GM23338 (cell line): ENCODE data around the gene RCOR3. TPM values are rescaled to one million over a fixed set of nuclear protein-coding genes. Genes with fewer than 3 reads are reported as not detected.
"Not testable (repeated sequence)": the region's sequence is repeated elsewhere in the genome, so short reads cannot be mapped to it uniquely, and the experiment has no call there.

ENCODE experiments used
- ATAC-seq: fragments of 200-7000 bp; cut with Tn5 transposase; 3 replicates; pipeline ENCODE4 v1.9.1; 2020
- DNase-seq: peaks from one replicate; pipeline ENCODE4 v3.0.0-alpha.2; 2015; ENCODE audit warnings: low spot score
- H2AFZ ChIP-seq: fragments of 200-600 bp; sonication (generic); 2 replicates; pipeline ENCODE4 v1.8.0; 2016; ENCODE audit warnings: antibody characterized with exemption, mild to moderate bottlenecking, moderate library complexity
- H3F3A ChIP-seq: fragments of 200-600 bp; sonication (generic); replicated peaks from 2 replicates; pipeline ENCODE4 v1.8.0; 2017; ENCODE audit warnings: antibody characterized with exemption, mixed run types, low read depth
- H3K27ac ChIP-seq: fragments of 200-600 bp; sonication (generic); 2 replicates; pipeline ENCODE4 v1.6.1; 2016; ENCODE audit warnings: low read depth
- H3K27me3 ChIP-seq: fragments of 200-600 bp; sonication (generic); 2 replicates; pipeline ENCODE4 v1.8.0; 2016; ENCODE audit warnings: mild to moderate bottlenecking, mixed run types, moderate library complexity; ENCODE audit not compliant: insufficient read depth
- H3K36me3 ChIP-seq: fragments of 200-600 bp; sonication (generic); 2 replicates; pipeline ENCODE4 v1.8.0; 2016; ENCODE audit warnings: mild to moderate bottlenecking; ENCODE audit not compliant: insufficient read depth
- H3K4me1 ChIP-seq: fragments of 200-600 bp; sonication (generic); 2 replicates; pipeline ENCODE4 v1.8.0; 2016; ENCODE audit warnings: mild to moderate bottlenecking, moderate library complexity; ENCODE audit not compliant: insufficient read depth
- H3K4me2 ChIP-seq: fragments of 200-600 bp; sonication (generic); 2 replicates; pipeline ENCODE4 v1.7.1; 2017; ENCODE audit warnings: mixed run types
- H3K4me3 ChIP-seq: fragments of 200-600 bp; sonication (generic); 2 replicates; pipeline ENCODE4 v1.6.1; 2016; ENCODE audit warnings: mixed run types
- H3K79me2 ChIP-seq: fragments of 200-600 bp; sonication (generic); replicated peaks from 2 replicates; pipeline ENCODE4 v1.8.0; 2017; ENCODE audit warnings: mild to moderate bottlenecking; ENCODE audit not compliant: insufficient read depth
- H3K9me2 ChIP-seq: fragments of 200-600 bp; sonication (generic); 2 replicates; pipeline ENCODE4 v1.8.0; 2017; ENCODE audit not compliant: insufficient read depth
- H4K20me1 ChIP-seq: fragments of 200-600 bp; sonication (generic); replicated peaks from 2 replicates; pipeline ENCODE4 v1.8.0; 2017; ENCODE audit warnings: mild to moderate bottlenecking; ENCODE audit not compliant: insufficient read depth
- H3K27ac Mint-ChIP-seq: 2 replicates; pipeline ENCODE4 v1.8.0; 2020; ENCODE audit warnings: inconsistent platforms, mild to moderate bottlenecking, moderate library complexity, mixed read lengths
- H3K27me3 Mint-ChIP-seq: 3 replicates; pipeline ENCODE4 v1.8.0; 2022; ENCODE audit warnings: low read depth, mild to moderate bottlenecking, moderate library complexity, mixed read lengths, inconsistent platforms; ENCODE audit not compliant: insufficient read depth, poor library complexity
- H3K36me3 Mint-ChIP-seq: 3 replicates; pipeline ENCODE4 v1.8.0; 2021; ENCODE audit warnings: low read depth, mild to moderate bottlenecking, inconsistent platforms, moderate library complexity, mixed read lengths
- H3K4me1 Mint-ChIP-seq: 3 replicates; pipeline ENCODE4 v1.8.0; 2020; ENCODE audit warnings: mild to moderate bottlenecking, inconsistent platforms, mixed read lengths
- H3K4me3 Mint-ChIP-seq: 3 replicates; pipeline ENCODE4 v1.8.0; 2021; ENCODE audit warnings: moderate library complexity, mild to moderate bottlenecking, inconsistent platforms, mixed read lengths
- H3K9me3 Mint-ChIP-seq: 3 replicates; pipeline ENCODE4 v1.8.0; 2020; ENCODE audit warnings: moderate library complexity, mild to moderate bottlenecking, inconsistent platforms, mixed read lengths
- EZH2 ChIP-seq: fragments of 200-600 bp; sonication (generic); IDR thresholded peaks from one replicate; pipeline ENCODE4 v1.8.0; 2017; ENCODE audit warnings: antibody characterized with exemption, mild to moderate bottlenecking, low read depth; ENCODE audit not compliant: unreplicated experiment
- EZH2phosphoT487 ChIP-seq: fragments of 200-600 bp; sonication (generic); IDR thresholded peaks from one replicate; pipeline ENCODE4 v1.8.1; 2018; ENCODE audit warnings: antibody characterized with exemption; ENCODE audit not compliant: unreplicated experiment
- JUNB ChIP-seq: IDR thresholded peaks from one replicate; pipeline ENCODE4 v1.6.1; 2016; ENCODE audit warnings: antibody characterized with exemption; ENCODE audit not compliant: unreplicated experiment
- NANOG ChIP-seq: IDR thresholded peaks from 2 replicates; pipeline ENCODE4 v1.6.1; 2016; ENCODE audit warnings: antibody characterized with exemption, borderline replicate concordance
- STAT1 ChIP-seq: IDR thresholded peaks from one replicate; pipeline ENCODE4 v1.6.1; 2016; ENCODE audit warnings: antibody characterized with exemption; ENCODE audit not compliant: unreplicated experiment
- ZNF114 ChIP-seq: fragments of 250-450 bp; sonication (Bioruptor Pico); IDR thresholded peaks from 2 replicates; pipeline ENCODE4 v1.5.0; 2020; ENCODE audit warnings: mild to moderate bottlenecking, moderate library complexity
- ZNF331 ChIP-seq: fragments of 250-450 bp; sonication (Bioruptor Pico); IDR thresholded peaks from 2 replicates; pipeline ENCODE4 v1.5.0; 2020; ENCODE audit warnings: low read depth, mild to moderate bottlenecking, moderate library complexity
- polyA plus RNA-seq: library from polyadenylated mRNA; unstranded; fragments of >200 nt; fragmentation: Nextera tagmentation; extraction: Ambion mirVana; gene quantifications from 2 replicates; pipeline ENCODE4 v1.2.1, GENCODE V29; 2016
- total RNA-seq: library from RNA; depleted of rRNA; stranded (reverse); fragments of >200 nt; shearing (Covaris generic); gene quantifications from 2 replicates; pipeline ENCODE4 v1.2.3, GENCODE V29; 2014
- TF ChIP-seq, protein P1 (sequence below): IDR thresholded peaks from one replicate; pipeline ENCODE4 v1.6.1; 2018; ENCODE audit warnings: antibody characterized with exemption; ENCODE audit not compliant: unreplicated experiment
- TF ChIP-seq, protein P2 (sequence below), 2 experiments: fragments of 200-600 bp in 1 of 2; sonication (generic) in 1 of 2; conservative IDR thresholded peaks; 2 replicates each; pipeline versions ENCODE4 v1.5.1 to v1.6.1; 2016 to 2017; ENCODE audit warnings: antibody characterized with exemption in 2 of 2, low read depth in 2 of 2, mild to moderate bottlenecking in 2 of 2, moderate library complexity in 1 of 2
- TF ChIP-seq, protein P3 (sequence below): IDR thresholded peaks from 2 replicates; pipeline ENCODE4 v1.6.1; 2016; ENCODE audit warnings: antibody characterized with exemption

RCOR3 gene
- total and polyA plus RNA-seq, 2 experiments from 2014 or later, result 19.4 to 26.2 TPM

DNA sequence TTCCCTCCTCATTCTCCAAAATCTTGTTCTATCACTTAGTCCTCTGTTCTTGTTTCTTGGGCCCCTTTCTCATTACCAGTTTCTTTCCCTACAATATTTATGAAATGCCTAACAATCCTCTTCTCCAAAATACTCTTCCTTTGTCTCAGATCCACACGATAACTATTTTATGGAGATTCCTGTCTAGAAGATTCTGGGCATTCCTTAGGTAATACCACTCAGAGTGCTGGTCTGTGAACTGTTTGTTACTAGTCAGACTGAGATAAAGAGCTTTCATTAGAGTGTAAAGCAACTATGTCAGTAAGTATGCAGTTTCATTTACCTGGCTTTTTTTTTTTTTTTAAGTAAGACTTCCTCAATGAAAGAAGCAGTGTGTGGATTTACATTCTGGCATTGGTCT, 18.1 kb upstream of the RCOR3 start:
- H3K27ac Mint-ChIP-seq, result no peak overlapping the region
- Histone ChIP-seq H2AFZ (no peak overlapping the region), H3K36me3 (no peaks in the 10 kb centered on the region), H3K79me2 (no peaks in the 10 kb centered on the region), H3K27me3 (no peaks in the 10 kb centered on the region), H3K4me3 (no peak overlapping the region), H3F3A (no peaks in the 10 kb centered on the region), H3K4me2 (no peak overlapping the region), H3K4me1 (no peaks in the 10 kb centered on the region), H3K27ac (no peak overlapping the region), H4K20me1 (no peaks in the 10 kb centered on the region), H3K9me2 (peaks cover 6% of the 10 kb centered on the region; the same call in 1 of the 2 replicates)
- no peak overlapping the region for H3K4me3 Mint-ChIP-seq
- TF ChIP-seq ZNF114 (CRISPR knock-in tag) (no peak), EZH2 (no peak), EZH2phosphoT487 (no peak), STAT1 (no peak), ZNF331 (no peak), JUNB (no peak), NANOG (no peak)
- TF ChIP-seq, protein P1, sequence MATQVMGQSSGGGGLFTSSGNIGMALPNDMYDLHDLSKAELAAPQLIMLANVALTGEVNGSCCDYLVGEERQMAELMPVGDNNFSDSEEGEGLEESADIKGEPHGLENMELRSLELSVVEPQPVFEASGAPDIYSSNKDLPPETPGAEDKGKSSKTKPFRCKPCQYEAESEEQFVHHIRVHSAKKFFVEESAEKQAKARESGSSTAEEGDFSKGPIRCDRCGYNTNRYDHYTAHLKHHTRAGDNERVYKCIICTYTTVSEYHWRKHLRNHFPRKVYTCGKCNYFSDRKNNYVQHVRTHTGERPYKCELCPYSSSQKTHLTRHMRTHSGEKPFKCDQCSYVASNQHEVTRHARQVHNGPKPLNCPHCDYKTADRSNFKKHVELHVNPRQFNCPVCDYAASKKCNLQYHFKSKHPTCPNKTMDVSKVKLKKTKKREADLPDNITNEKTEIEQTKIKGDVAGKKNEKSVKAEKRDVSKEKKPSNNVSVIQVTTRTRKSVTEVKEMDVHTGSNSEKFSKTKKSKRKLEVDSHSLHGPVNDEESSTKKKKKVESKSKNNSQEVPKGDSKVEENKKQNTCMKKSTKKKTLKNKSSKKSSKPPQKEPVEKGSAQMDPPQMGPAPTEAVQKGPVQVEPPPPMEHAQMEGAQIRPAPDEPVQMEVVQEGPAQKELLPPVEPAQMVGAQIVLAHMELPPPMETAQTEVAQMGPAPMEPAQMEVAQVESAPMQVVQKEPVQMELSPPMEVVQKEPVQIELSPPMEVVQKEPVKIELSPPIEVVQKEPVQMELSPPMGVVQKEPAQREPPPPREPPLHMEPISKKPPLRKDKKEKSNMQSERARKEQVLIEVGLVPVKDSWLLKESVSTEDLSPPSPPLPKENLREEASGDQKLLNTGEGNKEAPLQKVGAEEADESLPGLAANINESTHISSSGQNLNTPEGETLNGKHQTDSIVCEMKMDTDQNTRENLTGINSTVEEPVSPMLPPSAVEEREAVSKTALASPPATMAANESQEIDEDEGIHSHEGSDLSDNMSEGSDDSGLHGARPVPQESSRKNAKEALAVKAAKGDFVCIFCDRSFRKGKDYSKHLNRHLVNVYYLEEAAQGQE, result no peak
- TF ChIP-seq, protein P2, sequence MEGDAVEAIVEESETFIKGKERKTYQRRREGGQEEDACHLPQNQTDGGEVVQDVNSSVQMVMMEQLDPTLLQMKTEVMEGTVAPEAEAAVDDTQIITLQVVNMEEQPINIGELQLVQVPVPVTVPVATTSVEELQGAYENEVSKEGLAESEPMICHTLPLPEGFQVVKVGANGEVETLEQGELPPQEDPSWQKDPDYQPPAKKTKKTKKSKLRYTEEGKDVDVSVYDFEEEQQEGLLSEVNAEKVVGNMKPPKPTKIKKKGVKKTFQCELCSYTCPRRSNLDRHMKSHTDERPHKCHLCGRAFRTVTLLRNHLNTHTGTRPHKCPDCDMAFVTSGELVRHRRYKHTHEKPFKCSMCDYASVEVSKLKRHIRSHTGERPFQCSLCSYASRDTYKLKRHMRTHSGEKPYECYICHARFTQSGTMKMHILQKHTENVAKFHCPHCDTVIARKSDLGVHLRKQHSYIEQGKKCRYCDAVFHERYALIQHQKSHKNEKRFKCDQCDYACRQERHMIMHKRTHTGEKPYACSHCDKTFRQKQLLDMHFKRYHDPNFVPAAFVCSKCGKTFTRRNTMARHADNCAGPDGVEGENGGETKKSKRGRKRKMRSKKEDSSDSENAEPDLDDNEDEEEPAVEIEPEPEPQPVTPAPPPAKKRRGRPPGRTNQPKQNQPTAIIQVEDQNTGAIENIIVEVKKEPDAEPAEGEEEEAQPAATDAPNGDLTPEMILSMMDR (conservative IDR thresholded peaks at IDR 0.05; ENCODE audit: low read depth in 2 of 2), result no peak
- TF ChIP-seq, protein P3, sequence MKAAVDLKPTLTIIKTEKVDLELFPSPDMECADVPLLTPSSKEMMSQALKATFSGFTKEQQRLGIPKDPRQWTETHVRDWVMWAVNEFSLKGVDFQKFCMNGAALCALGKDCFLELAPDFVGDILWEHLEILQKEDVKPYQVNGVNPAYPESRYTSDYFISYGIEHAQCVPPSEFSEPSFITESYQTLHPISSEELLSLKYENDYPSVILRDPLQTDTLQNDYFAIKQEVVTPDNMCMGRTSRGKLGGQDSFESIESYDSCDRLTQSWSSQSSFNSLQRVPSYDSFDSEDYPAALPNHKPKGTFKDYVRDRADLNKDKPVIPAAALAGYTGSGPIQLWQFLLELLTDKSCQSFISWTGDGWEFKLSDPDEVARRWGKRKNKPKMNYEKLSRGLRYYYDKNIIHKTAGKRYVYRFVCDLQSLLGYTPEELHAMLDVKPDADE, result no peak
- no peaks in the 10 kb centered on the region for H3K36me3 Mint-ChIP-seq
- no peak for ATAC-seq
- H3K4me1 Mint-ChIP-seq, result no peaks in the 10 kb centered on the region
- DNase-seq, result no peak
- H3K9me3 Mint-ChIP-seq, result no peaks in the 10 kb centered on the region
- H3K27me3 Mint-ChIP-seq, result no peaks in the 10 kb centered on the region

DNA sequence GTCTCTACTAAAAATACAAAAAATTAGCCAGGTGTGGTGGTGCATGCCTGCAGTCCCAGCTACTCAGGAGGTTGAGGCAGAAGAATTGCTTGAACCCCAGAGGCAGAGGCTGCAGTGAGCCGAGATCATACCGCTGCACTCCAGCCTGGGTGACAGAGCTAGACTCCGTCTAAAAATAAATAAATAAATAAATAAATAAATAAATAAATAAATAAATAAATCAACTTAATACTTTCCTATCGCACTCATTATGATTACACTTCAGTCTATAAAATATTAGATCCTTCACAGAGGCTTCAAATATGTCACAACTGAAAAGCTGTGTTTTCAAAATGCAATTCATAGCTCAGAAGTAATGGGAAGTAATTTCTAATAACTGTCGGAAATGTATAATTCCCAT, 15.5 kb upstream of the RCOR3 start:
- not testable (repeated sequence) for H3K4me3 ChIP-seq, H3K36me3 ChIP-seq, H3K36me3 Mint-ChIP-seq, H3K9me3 Mint-ChIP-seq, H3F3A ChIP-seq, H3K27me3 ChIP-seq, H3K27ac ChIP-seq, H3K79me2 ChIP-seq, H3K4me2 ChIP-seq, H3K27me3 Mint-ChIP-seq, H2AFZ ChIP-seq, H4K20me1 ChIP-seq, H3K4me3 Mint-ChIP-seq, DNase-seq, H3K9me2 ChIP-seq, ATAC-seq, H3K27ac Mint-ChIP-seq
- H3K4me1 ChIP-seq, result peaks cover 19% of the 10 kb centered on the region
- H3K4me1 Mint-ChIP-seq, result peaks cover 17% of the 10 kb centered on the region
